ENCODE results near the gene FBF1. TPM values are rescaled to one million over a fixed set of nuclear protein-coding genes. Genes with fewer than 3 reads are reported as not detected.

FBF1 gene
- total RNA-seq, 1 experiment from 2014 or later = 9.9 TPM

GRCh38 chr17:75914643-75915267 lies 26.1 kb downstream of the FBF1 start:
- DNase-seq (ENCODE audit: low spot score) = no peak

- DNase-seq (ENCODE audit: low spot score) = no peak
Measured at GRCh38 chr17:75913537-75914210, 27.2 kb downstream of the FBF1 start.

GRCh38 chr17:75910699-75911098 lies 30.1 kb downstream of the FBF1 start:
- no peak for DNase-seq (ENCODE audit: low spot score)

- no peak for DNase-seq (ENCODE audit: low spot score)
Measured at GRCh38 chr17:75909812-75910274, 31.0 kb downstream of the FBF1 start.

GRCh38 chr17:75909051-75909811 lies 31.6 kb downstream of the FBF1 start:
- no peak for DNase-seq (ENCODE audit: low spot score)

- peak; percentile 68 for DNase-seq (ENCODE audit: low spot score)
Measured at GRCh38 chr17:75908201-75908600, 32.6 kb downstream of the FBF1 start.

- no peak for DNase-seq (ENCODE audit: low spot score)
Measured at GRCh38 chr17:75906143-75906884, 34.5 kb downstream of the FBF1 start.

- peak; percentile 93 for DNase-seq (ENCODE audit: low spot score)
Measured at GRCh38 chr17:75904749-75905521, 35.9 kb downstream of the FBF1 start, which contains the start of gene MRPL38. Gene MRPL38 (minus strand): TSS chr17:75904884. CDS start chr17:75904875, 9 bp downstream.

- no peak for DNase-seq (ENCODE audit: low spot score)
Measured at GRCh38 chr17:75902406-75902805, 38.4 kb downstream of the FBF1 start.

- no peak for DNase-seq (ENCODE audit: low spot score)
Measured at GRCh38 chr17:75901727-75902126, 39.1 kb downstream of the FBF1 start.

GRCh38 chr17:75900691-75901533 lies 39.9 kb downstream of the FBF1 start:
- no peak for DNase-seq (ENCODE audit: low spot score)

- no peak for DNase-seq (ENCODE audit: low spot score)
Measured at GRCh38 chr17:75899767-75900468, 40.9 kb downstream of the FBF1 start.

- no peak for DNase-seq (ENCODE audit: low spot score)
Measured at GRCh38 chr17:75899353-75899752, 41.5 kb downstream of the FBF1 start.

- DNase-seq (ENCODE audit: low spot score) = no peak
Measured at GRCh38 chr17:75898791-75899190, 42.1 kb downstream of the FBF1 start.

- DNase-seq (ENCODE audit: low spot score) = no peak
Measured at GRCh38 chr17:75898065-75898464, 42.8 kb downstream of the FBF1 start.

- no peak for DNase-seq (ENCODE audit: low spot score)
Measured at GRCh38 chr17:75897160-75898019, 43.5 kb downstream of the FBF1 start.

GRCh38 chr17:75896415-75897159 lies 44.3 kb downstream of the FBF1 start, which contains the start of gene TRIM65:
Gene TRIM65 (minus strand): TSS chr17:75896951. CDS start chr17:75896937, 14 bp downstream.
- DNase-seq (ENCODE audit: low spot score) = peak; percentile 54
